H1 (cell line): ENCODE results near the gene RANBP9. TPM values are rescaled to one million over a fixed set of nuclear protein-coding genes. Genes with fewer than 3 reads are reported as not detected.

Experiments
- CTCF ChIA-PET: fragments of 300-600 bp; sonication (Branson Sonifier 250); formaldehyde crosslinking; loops from one replicate; lab custom pipeline; 2021; ENCODE audit not compliant: partially characterized antibody; lab: Charles Lee
- POLR2A ChIA-PET: fragments of 300-600 bp; sonication (Branson Sonifier 250); formaldehyde crosslinking; loops from one replicate; lab custom pipeline; 2021; ENCODE audit warnings: inconsistent platforms; ENCODE audit not compliant: partially characterized antibody; lab: Charles Lee
- DNase-seq, 2 experiments: peaks; one replicate each; pipeline versions ENCODE4 v3.0.0 to v3.0.0-alpha.2; 2010 to 2022; ENCODE audit warnings: low spot score in 2 of 2, low read depth in 1 of 2, mixed read lengths in 1 of 2
- FAIRE-seq: peaks from 2 replicates; lab custom pipeline; 2011; peaks lifted over from hg19 to GRCh38; lab: Jason Lieb, UNC
- H2AFZ ChIP-seq: 2 replicates; pipeline ENCODE4 v1.8.1; 2012; ENCODE audit warnings: low read length, inconsistent platforms
- H2AK5ac ChIP-seq: 2 replicates; pipeline ENCODE4 v1.6.1; 2013; ENCODE audit warnings: low read depth, low read length
- H2BK120ac ChIP-seq: replicated peaks from 2 replicates; pipeline ENCODE3; 2013; ENCODE audit warnings: low read depth, low read length, inconsistent platforms
- H2BK12ac ChIP-seq: 2 replicates; pipeline ENCODE4 v1.6.1; 2013; ENCODE audit warnings: low read depth, low read length
- H2BK15ac ChIP-seq: 2 replicates; pipeline ENCODE4 v1.6.1; 2013; ENCODE audit warnings: low read length
- H2BK20ac ChIP-seq: 2 replicates; pipeline ENCODE4 v1.6.1; 2013; ENCODE audit warnings: low read length
- H2BK5ac ChIP-seq: 2 replicates; pipeline ENCODE4 v1.6.1; 2013; ENCODE audit warnings: low read depth, low read length
- H3K14ac ChIP-seq: 2 replicates; pipeline ENCODE4 v1.6.1; 2013; ENCODE audit warnings: inconsistent platforms; ENCODE audit not compliant: insufficient read length
- H3K18ac ChIP-seq: 2 replicates; pipeline ENCODE4 v1.6.1; 2013; ENCODE audit warnings: low read length; ENCODE audit errors: extremely low read depth
- H3K23ac ChIP-seq: 2 replicates; pipeline ENCODE4 v1.6.1; 2013; ENCODE audit warnings: inconsistent platforms; ENCODE audit not compliant: insufficient read length
- H3K23me2 ChIP-seq: 2 replicates; pipeline ENCODE4 v1.6.1; 2013; ENCODE audit warnings: low read depth, low read length
- H3K27ac ChIP-seq: 2 replicates; pipeline ENCODE4 v1.6.1; 2011; ENCODE audit warnings: low read depth, low read length, inconsistent platforms
- H3K27me3 ChIP-seq, 4 experiments: replicated peaks in 1 of 4; 1 replicate in 1 of 4; 2 replicates in 3 of 4; pipeline versions ENCODE4 v1.6.1 to v1.8.1; 2011 to 2013; ENCODE audit warnings: low read length in 3 of 4, mild to moderate bottlenecking in 3 of 4, inconsistent platforms in 2 of 4, mixed read lengths in 2 of 4, moderate library complexity in 1 of 4; ENCODE audit not compliant: control insufficient read depth in 3 of 4, insufficient read depth in 3 of 4; ENCODE audit errors: extremely low read depth in 1 of 4
- H3K36me3 ChIP-seq, 4 experiments: 2 replicates each; pipeline versions ENCODE4 v1.6.1 to v1.8.1; 2011 to 2013; ENCODE audit warnings: mild to moderate bottlenecking in 4 of 4, low read length in 3 of 4, moderate library complexity in 2 of 4, control low read depth in 1 of 4, inconsistent platforms in 1 of 4; ENCODE audit not compliant: insufficient read depth in 4 of 4, control insufficient read depth in 2 of 4
- H3K4ac ChIP-seq: replicated peaks from 2 replicates; pipeline ENCODE3; 2013; ENCODE audit warnings: low read length, low read depth, mixed read lengths, inconsistent platforms; ENCODE audit not compliant: insufficient read length
- H3K4me1 ChIP-seq, 4 experiments: replicated peaks in 1 of 4; 1 replicate in 1 of 4; 2 replicates in 3 of 4; pipeline versions ENCODE4 v1.6.1 to v1.8.1; 2011 to 2013; ENCODE audit warnings: low read length in 3 of 4, inconsistent platforms in 2 of 4, mixed read lengths in 1 of 4; ENCODE audit not compliant: insufficient read depth in 4 of 4, control insufficient read depth in 3 of 4
- H3K4me2 ChIP-seq, 2 experiments: 2 replicates each; pipeline versions ENCODE4 v1.6.1 to v1.8.1; 2011 to 2013; ENCODE audit warnings: low read depth in 2 of 2, low read length in 2 of 2, control low read depth in 1 of 2, inconsistent platforms in 1 of 2, mild to moderate bottlenecking in 1 of 2; ENCODE audit not compliant: insufficient read depth in 1 of 2
- H3K4me3 ChIP-seq, 4 experiments: fragments of 200-600, 300-600 bp in 1 of 4; sonication (generic), shearing (Covaris generic), sonication (Bioruptor Twin) in 1 of 4; 2 replicates each; pipeline versions ENCODE4 v1.5.1 to v1.8.1; 2011 to 2016; ENCODE audit warnings: low read length in 4 of 4, low read depth in 3 of 4, control low read depth in 2 of 4, inconsistent platforms in 2 of 4, mild to moderate bottlenecking in 2 of 4, mixed read lengths in 1 of 4, moderate library complexity in 1 of 4; ENCODE audit not compliant: insufficient read depth in 2 of 4; ENCODE audit errors: extremely low read depth in 1 of 4
- H3K56ac ChIP-seq: replicated peaks from 2 replicates; pipeline ENCODE3; 2013; ENCODE audit warnings: low read depth, mild to moderate bottlenecking, mixed read lengths, low read length, inconsistent platforms; ENCODE audit not compliant: insufficient read length
- H3K79me1 ChIP-seq: 2 replicates; pipeline ENCODE4 v1.6.1; 2013; ENCODE audit warnings: low read depth, low read length, control low read depth
- H3K79me2 ChIP-seq, 2 experiments: 2 replicates each; pipeline versions ENCODE4 v1.6.1 to v1.8.1; 2012 to 2013; ENCODE audit warnings: low read length in 2 of 2, mild to moderate bottlenecking in 2 of 2, inconsistent platforms in 1 of 2; ENCODE audit not compliant: insufficient read depth in 2 of 2, control insufficient read depth in 1 of 2
- H3K9ac ChIP-seq, 4 experiments: replicated peaks in 1 of 4; 1 replicate in 1 of 4; 2 replicates in 3 of 4; pipeline versions ENCODE4 v1.6.1 to v1.8.1; 2011 to 2013; ENCODE audit warnings: low read depth in 3 of 4, low read length in 3 of 4, control low read depth in 2 of 4, mild to moderate bottlenecking in 2 of 4, moderate library complexity in 2 of 4, inconsistent platforms in 1 of 4; ENCODE audit errors: extremely low read depth in 1 of 4
- H3K9me3 ChIP-seq, 2 experiments: 2 replicates each; pipeline versions ENCODE4 v1.6.1 to v1.8.1; 2012 to 2013; ENCODE audit warnings: mild to moderate bottlenecking in 2 of 2, moderate library complexity in 2 of 2, control low read depth in 1 of 2, inconsistent platforms in 1 of 2, low read depth in 1 of 2, low read length in 1 of 2, mixed read lengths in 1 of 2; ENCODE audit not compliant: insufficient read depth in 2 of 2
- H4K20me1 ChIP-seq, 2 experiments: replicated peaks in 1 of 2; 2 replicates each; pipeline versions ENCODE3 to v1.8.1; 2011 to 2013; ENCODE audit warnings: inconsistent platforms in 2 of 2, low read length in 2 of 2, mild to moderate bottlenecking in 1 of 2; ENCODE audit not compliant: insufficient read depth in 2 of 2, control insufficient read depth in 1 of 2
- H4K5ac ChIP-seq: 2 replicates; pipeline ENCODE4 v1.6.1; 2013; ENCODE audit warnings: low read length, low read depth, mixed read lengths, inconsistent platforms; ENCODE audit not compliant: insufficient read length
- H4K8ac ChIP-seq: 2 replicates; pipeline ENCODE4 v1.8.0; 2013; ENCODE audit warnings: mild to moderate bottlenecking, moderate library complexity, low read length, inconsistent platforms; ENCODE audit not compliant: insufficient read depth; ENCODE audit errors: extremely low read depth
- H4K91ac ChIP-seq: replicated peaks from 2 replicates; pipeline ENCODE3; 2013; ENCODE audit warnings: low read length, mixed read lengths, inconsistent platforms; ENCODE audit not compliant: insufficient read length
- CHD1 ChIP-seq: IDR thresholded peaks from 2 replicates; pipeline ENCODE4 v1.6.1; 2012; ENCODE audit warnings: low read depth, low read length, improper control_type of control experiment
- CREB1 ChIP-seq: IDR thresholded peaks from 2 replicates; pipeline ENCODE4 v1.6.1; 2012; ENCODE audit warnings: inconsistent platforms
- CTBP2 ChIP-seq: IDR thresholded peaks from 2 replicates; pipeline ENCODE4 v1.7.0; 2011; ENCODE audit warnings: borderline replicate concordance, mild to moderate bottlenecking, moderate library complexity, mixed read lengths, low read length; ENCODE audit not compliant: insufficient read depth, insufficient read length
- EGR1 ChIP-seq: IDR thresholded peaks from 2 replicates; pipeline ENCODE4 v1.6.1; 2011; ENCODE audit warnings: low read depth, low read length, borderline replicate concordance
- EZH2 ChIP-seq: fragments of 200-600 bp; sonication (generic); IDR thresholded peaks from 2 replicates; pipeline ENCODE4 v1.7.1; 2012; ENCODE audit warnings: low read depth, mild to moderate bottlenecking, moderate library complexity, low read length, inconsistent platforms; ENCODE audit not compliant: severe bottlenecking
- JUND ChIP-seq: IDR thresholded peaks from 2 replicates; pipeline ENCODE4 v1.6.1; 2011; ENCODE audit warnings: mild to moderate bottlenecking, improper control_type of control experiment, low read length
- NRF1 ChIP-seq: IDR thresholded peaks from 2 replicates; pipeline ENCODE4 v1.6.1; 2011; ENCODE audit warnings: mild to moderate bottlenecking, low read depth, low read length, improper control_type of control experiment
- RAD21 ChIP-seq, 2 experiments: IDR thresholded peaks in 1 of 2; conservative IDR thresholded peaks in 1 of 2; 2 replicates each; pipeline ENCODE4 v1.6.1; 2011; ENCODE audit warnings: low read depth in 2 of 2, low read length in 2 of 2, improper control_type of control experiment in 1 of 2, inconsistent platforms in 1 of 2, mild to moderate bottlenecking in 1 of 2, moderate library complexity in 1 of 2
- SP1 ChIP-seq: IDR thresholded peaks from 2 replicates; pipeline ENCODE4 v1.6.1; 2011; ENCODE audit warnings: low read depth, low read length
- SRF ChIP-seq: IDR thresholded peaks from 2 replicates; pipeline ENCODE4 v1.6.1; 2011; ENCODE audit warnings: mild to moderate bottlenecking, low read depth, low read length, moderate library complexity
- TAF7 ChIP-seq: optimal IDR thresholded peaks from 2 replicates; pipeline ENCODE3; 2011; ENCODE audit warnings: low read depth, mild to moderate bottlenecking, inconsistent platforms, low read length, moderate library complexity, borderline replicate concordance
- TEAD4 ChIP-seq: IDR thresholded peaks from 2 replicates; pipeline ENCODE4 v1.6.1; 2012; ENCODE audit warnings: low read depth, low read length, inconsistent platforms, mixed read lengths
- WGBS, 2 experiments: shearing (Covaris generic) in 1 of 2; methylation state at CpG; one replicate each; pipeline versions ENCODE4 v1.1.6 to v1.1.7; 2013 to 2015; ENCODE audit warnings: low lambda C conversion rate in 2 of 2, mixed read lengths in 2 of 2, inconsistent platforms in 1 of 2, low coverage in 1 of 2, missing lambda C conversion rate in 1 of 2; ENCODE audit not compliant: insufficient replicate concordance in 2 of 2, insufficient coverage in 1 of 2, insufficient read length in 1 of 2; ENCODE audit errors: extremely low coverage in 1 of 2, missing lambda C conversion rate in 1 of 2; 5-methylcytosine and 5-hydroxymethylcytosine counted together
- polyA plus RNA-seq, 7 experiments: library from polyadenylated mRNA; depleted of rRNA in 3 of 7; stranded (reverse) in 5 of 7; unstranded in 2 of 7; fragments of >200 nt in 5 of 7; fragments of 200-250 nt in 2 of 7; gene quantifications; 1 replicate in 5 of 7; 2 replicates in 1 of 7; 4 replicates in 1 of 7; pipeline versions ENCODE4 v1.2.1 to v1.2.3, GENCODE V29; 2011 to 2013; ENCODE audit warnings: missing spikeins in 2 of 7, mixed read lengths in 2 of 7
- total RNA-seq: library from RNA; stranded (reverse); fragmentation: NEBNext Ultra II Directional; extraction: Animal tissue kit (Norgen Biotek cat#: 25700); gene quantifications from 2 replicates; pipeline ENCODE4 v1.2.1, GENCODE V29; 2021
- TF ChIP-seq, protein P1 (sequence below): IDR thresholded peaks from 2 replicates; pipeline ENCODE4 v1.6.1; 2012; ENCODE audit warnings: inconsistent platforms
- TF ChIP-seq, protein P2 (sequence below): IDR thresholded peaks from 2 replicates; pipeline ENCODE4 v1.6.1; 2011; ENCODE audit warnings: low read length, improper control_type of control experiment

Gene RANBP9
- total and polyA plus RNA-seq, 2 of the 8 experiments (the other 6 are each of a cell fraction or from before 2014, with no cell fraction given) = 13.0 to 36.7 TPM

DNA sequence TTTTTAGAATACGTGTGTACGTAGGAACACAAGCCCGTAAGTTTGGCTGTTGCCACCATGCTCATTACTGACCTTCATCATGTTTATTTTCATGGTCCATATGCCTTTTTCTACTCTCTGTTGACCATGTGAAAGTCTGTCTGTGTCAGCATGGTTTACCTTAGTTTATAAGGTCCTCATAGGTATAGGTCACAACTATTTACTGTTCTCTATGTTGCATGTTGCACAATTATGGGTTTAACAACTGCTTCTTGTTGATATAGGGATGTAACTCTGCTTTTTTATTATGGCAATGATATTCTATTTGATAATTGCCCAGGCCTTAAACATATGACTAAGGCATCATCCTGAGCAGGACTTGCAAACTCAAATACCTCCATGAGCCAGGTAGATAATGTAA lies 13.4 kb upstream of the RANBP9 start:
- no peak overlapping the region for H3K56ac ChIP-seq
- H4K8ac ChIP-seq = no peak overlapping the region
- no peak overlapping the region for H2AFZ ChIP-seq
- no peak overlapping the region for H3K14ac ChIP-seq
- ChIA-PET CTCF (interaction anchor here (0.7 kb wide), 1 partner anchor 283 kb away, joined by 5 read pairs; no protein-coding TSS in a partner anchor), POLR2A (no interaction called here)
- 96% methylated on average over 3 of the region's 3 CpGs; no CpG with 5 or more reads in 1 of the 2 experiments for WGBS, 2 experiments
- H3K9ac ChIP-seq = no peak overlapping the region
- no peak overlapping the region for H3K4me3 ChIP-seq
- no peaks in the 10 kb centered on the region for H3K36me3 ChIP-seq
- no peak overlapping the region for H4K91ac ChIP-seq
- H3K4me1 ChIP-seq = no peaks in the 10 kb centered on the region
- H3K9me3 ChIP-seq = no peaks in the 10 kb centered on the region
- no peak for FAIRE-seq
- H3K4me2 ChIP-seq = no peak overlapping the region
- H3K79me1 ChIP-seq = no peaks in the 10 kb centered on the region
- H2BK20ac ChIP-seq = no peak overlapping the region
- DNase-seq = no peak
- H4K5ac ChIP-seq = no peak overlapping the region
- no peaks in the 10 kb centered on the region for H3K79me2 ChIP-seq
- H2AK5ac ChIP-seq = no peak overlapping the region
- H3K27ac ChIP-seq = no peak overlapping the region
- H4K20me1 ChIP-seq = peaks cover 0 to 2% of the 10 kb centered on the region in 2 experiments
- no peak overlapping the region for H2BK12ac ChIP-seq
- H3K18ac ChIP-seq = no peak overlapping the region
- H3K23me2 ChIP-seq = no peaks in the 10 kb centered on the region
- H2BK120ac ChIP-seq = no peak overlapping the region
- no peak overlapping the region for H2BK5ac ChIP-seq
- H2BK15ac ChIP-seq = no peak overlapping the region
- no peak overlapping the region for H3K4ac ChIP-seq
- no peak overlapping the region for H3K23ac ChIP-seq
- no peaks in the 10 kb centered on the region; a peak in 1 of 7 replicates for H3K27me3 ChIP-seq
- no peak for TF ChIP-seq CHD1
- no peak for TF ChIP-seq CREB1
- no peak for TF ChIP-seq RAD21 (IDR thresholded peaks at IDR 0.05 in 1 of 2, conservative IDR thresholded peaks at IDR 0.05 in 1 of 2; ENCODE audit: low read depth in 2 of 2, low read length in 2 of 2)
- TF ChIP-seq SRF = no peak
- no peak for TF ChIP-seq SP1
- TF ChIP-seq, protein P1, sequence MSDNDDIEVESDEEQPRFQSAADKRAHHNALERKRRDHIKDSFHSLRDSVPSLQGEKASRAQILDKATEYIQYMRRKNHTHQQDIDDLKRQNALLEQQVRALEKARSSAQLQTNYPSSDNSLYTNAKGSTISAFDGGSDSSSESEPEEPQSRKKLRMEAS = no peak
- no peak for TF ChIP-seq TEAD4
- no peak for TF ChIP-seq EZH2
- TF ChIP-seq EGR1 = no peak
- TF ChIP-seq, protein P2, sequence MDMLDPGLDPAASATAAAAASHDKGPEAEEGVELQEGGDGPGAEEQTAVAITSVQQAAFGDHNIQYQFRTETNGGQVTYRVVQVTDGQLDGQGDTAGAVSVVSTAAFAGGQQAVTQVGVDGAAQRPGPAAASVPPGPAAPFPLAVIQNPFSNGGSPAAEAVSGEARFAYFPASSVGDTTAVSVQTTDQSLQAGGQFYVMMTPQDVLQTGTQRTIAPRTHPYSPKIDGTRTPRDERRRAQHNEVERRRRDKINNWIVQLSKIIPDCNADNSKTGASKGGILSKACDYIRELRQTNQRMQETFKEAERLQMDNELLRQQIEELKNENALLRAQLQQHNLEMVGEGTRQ = no peak
- no peak for TF ChIP-seq JUND
- TF ChIP-seq CTBP2 = no peak
- TF ChIP-seq TAF7 = no peak
- TF ChIP-seq NRF1 = no peak
